Amniotic stem cell (primary cell): ENCODE data around the gene MPND.

ENCODE experiments used
- DNase-seq: peaks from one replicate; lab custom pipeline; 2025; lab: John Stamatoyannopoulos, UW

MPND gene

GRCh38 chr19:4366666-4367335 lies 23.4 kb downstream of the MPND start:
- DNase-seq: no peak

GRCh38 chr19:4367336-4367723 lies 24.0 kb downstream of the MPND start:
- no peak for DNase-seq

GRCh38 chr19:4367781-4368127 lies 24.4 kb downstream of the MPND start:
- DNase-seq: no peak

GRCh38 chr19:4368128-4368820 lies 24.9 kb downstream of the MPND start:
- no peak for DNase-seq

- DNase-seq: no peak
Measured at GRCh38 chr19:4369109-4369887, 25.9 kb downstream of the MPND start.

- DNase-seq: no peak
Measured at GRCh38 chr19:4369888-4370260, 26.5 kb downstream of the MPND start.

GRCh38 chr19:4370418-4371041 lies 27.2 kb downstream of the MPND start:
- DNase-seq: no peak

GRCh38 chr19:4371247-4372164 lies 28.1 kb downstream of the MPND start:
- DNase-seq: no peak

GRCh38 chr19:4372165-4373012 lies 29.0 kb downstream of the MPND start:
- no peak for DNase-seq

GRCh38 chr19:4373013-4373367 lies 29.6 kb downstream of the MPND start:
- DNase-seq: no peak

GRCh38 chr19:4373601-4374497 lies 30.5 kb downstream of the MPND start:
- no peak for DNase-seq

GRCh38 chr19:4374498-4375163 lies 31.3 kb downstream of the MPND start:
- peak; percentile 55 for DNase-seq

GRCh38 chr19:4375164-4376027 lies 32.0 kb downstream of the MPND start:
- no peak for DNase-seq

GRCh38 chr19:4376028-4376670 lies 32.8 kb downstream of the MPND start:
- DNase-seq: no peak

- DNase-seq: no peak
Measured at GRCh38 chr19:4376671-4376990, 33.3 kb downstream of the MPND start.

- no peak for DNase-seq
Measured at GRCh38 chr19:4376991-4377781, 33.8 kb downstream of the MPND start.

GRCh38 chr19:4378886-4379285 lies 35.5 kb downstream of the MPND start:
- no peak for DNase-seq
